SK-MEL-5 (cell line): ENCODE measurements around the gene YY1AP1. TPM values are rescaled to one million over a fixed set of nuclear protein-coding genes. Genes with fewer than 3 reads are reported as not detected.
"Not testable (repeated sequence)": the region's sequence is repeated elsewhere in the genome, so short reads cannot be mapped to it uniquely, and the experiment has no call there.

ENCODE experiments used
- DNase-seq: peaks from one replicate; pipeline ENCODE4 v3.0.0-alpha.2; 2016; ENCODE audit warnings: low read depth, low spot score
- in situ Hi-C: cut with HindIII; loops from 2 replicates; pipeline ENCODE4 v1.10.0; 2016; ENCODE audit warnings: low sequenced_read_pairs, high pct_unique_total_duplicates, low pct_unique_long_range_greater_than_20kb
- total RNA-seq: library from RNA; depleted of rRNA; stranded (reverse); fragments of >200 nt; shearing (Covaris generic); gene quantifications from 2 replicates; pipeline ENCODE4 v1.2.3, GENCODE V29; 2014

The YY1AP1 gene
- total RNA-seq, 1 experiment from 2014 or later: 26.2 TPM

DNA sequence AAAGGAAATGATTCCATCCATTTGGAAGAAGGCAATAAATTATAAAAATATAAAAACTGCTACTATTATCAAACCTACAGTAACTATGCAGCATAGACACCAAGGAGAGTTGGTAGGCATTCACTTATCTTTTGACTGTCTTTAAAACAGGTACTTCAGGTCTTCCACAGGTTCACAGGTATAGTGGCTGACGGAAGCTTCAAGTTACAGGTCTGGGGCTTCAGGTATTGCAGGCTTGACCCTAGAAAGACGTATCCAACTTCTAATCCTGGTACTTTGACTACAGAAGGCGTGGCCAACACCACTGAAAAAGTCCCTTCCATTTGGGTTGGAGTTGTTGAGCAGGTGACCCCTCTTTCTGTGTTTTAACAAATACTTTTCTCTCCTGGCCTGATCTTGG is 35.6 kb downstream of the YY1AP1 start:
- in situ Hi-C loops: no loop called here
- no peak for DNase-seq

DNA sequence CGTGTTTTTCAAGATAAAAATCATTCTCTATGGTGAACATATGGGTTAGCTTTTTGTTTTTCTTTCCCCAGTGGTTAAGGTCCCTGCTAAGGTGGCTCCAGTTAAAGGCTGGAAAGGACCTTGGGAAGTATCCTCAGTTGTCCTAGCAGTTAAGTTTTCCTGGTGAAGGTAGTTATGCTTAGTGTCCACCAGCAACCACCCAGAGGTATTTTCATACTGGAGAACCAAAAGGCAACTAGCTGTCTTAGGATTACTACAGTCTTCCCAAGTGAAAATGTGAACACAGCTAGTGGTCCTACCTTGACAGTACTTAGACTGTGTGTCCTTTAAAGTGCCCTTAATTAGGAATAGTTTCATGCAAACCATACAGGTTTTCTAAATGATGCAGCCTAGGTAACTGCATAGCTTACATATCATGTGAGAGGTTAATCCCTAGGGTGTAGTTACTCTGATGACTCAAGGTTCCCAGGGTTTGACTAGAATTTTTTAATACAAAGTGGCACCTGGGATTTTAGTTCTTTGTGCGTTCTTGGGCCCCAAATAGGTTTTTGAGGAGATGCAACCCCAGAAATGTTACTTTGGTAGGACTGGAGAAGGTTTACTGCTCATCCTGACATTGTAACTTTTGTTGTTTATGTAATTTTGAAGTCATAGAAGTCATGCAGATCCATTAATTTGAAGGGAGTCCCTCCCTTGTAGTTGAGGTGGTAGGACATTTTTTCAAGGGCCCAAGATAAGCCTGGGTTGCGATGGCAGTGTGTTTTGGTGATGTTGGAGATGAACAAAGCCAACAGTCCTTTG is 36.5 kb downstream of the YY1AP1 start:
- in situ Hi-C loops: no loop called here
- no peak for DNase-seq

- DNase-seq: no peak
- in situ Hi-C loops: no loop called here
These were observed 38.3 kb downstream of the YY1AP1 start for GRCh38 chr1:155650231-155650757.

DNA sequence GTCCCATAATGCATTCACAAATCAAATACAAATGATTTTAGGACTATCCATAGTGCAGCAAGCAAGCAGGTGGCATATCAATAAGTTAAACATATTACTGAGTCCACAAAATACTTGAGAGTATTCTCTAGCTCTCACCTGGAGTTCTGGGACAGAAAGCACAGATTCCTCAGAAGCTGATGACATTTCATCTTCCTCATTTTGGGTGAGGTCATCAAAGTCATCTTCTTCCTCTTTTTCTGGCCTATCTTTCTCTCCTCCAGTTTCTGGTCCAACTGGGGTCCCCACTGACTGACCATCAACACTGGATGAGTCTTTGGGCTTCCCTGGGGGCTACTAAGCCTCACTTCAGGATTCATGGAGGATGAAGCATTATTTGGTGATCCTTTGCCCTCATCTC is 38.9 kb downstream of the YY1AP1 start:
- in situ Hi-C loops: no loop called here
- DNase-seq: no peak

- peak; percentile 87 for DNase-seq
- in situ Hi-C loops: no loop called here
These were observed 40.1 kb downstream of the YY1AP1 start for GRCh38 chr1:155648207-155649147.

- in situ Hi-C loops: no loop called here
- peak; percentile 60 for DNase-seq
These were observed 42.3 kb downstream of the YY1AP1 start for GRCh38 chr1:155646307-155646706.

DNA sequence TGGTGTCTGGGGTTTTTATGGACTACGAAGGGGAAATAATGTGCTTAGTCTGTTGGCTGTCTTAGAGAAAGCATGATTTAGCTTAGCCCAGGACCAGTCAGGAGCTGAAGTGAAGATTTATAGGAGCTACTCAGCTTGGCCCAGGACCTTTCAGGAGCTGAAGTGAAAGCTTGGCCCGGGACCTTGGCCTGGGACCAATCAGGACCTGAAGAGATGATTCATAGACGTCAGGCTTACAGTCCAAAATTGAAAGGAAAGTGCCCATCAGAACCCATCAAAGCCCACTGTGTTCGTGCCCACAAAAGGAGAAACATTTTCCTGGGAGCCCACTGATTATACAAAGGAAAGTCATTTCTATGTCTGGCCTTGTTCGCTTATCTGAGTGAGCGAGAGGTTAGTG is 42.9 kb downstream of the YY1AP1 start:
- in situ Hi-C loops: no loop called here
- peak; percentile 28 for DNase-seq

GRCh38 chr1:155645034-155645598 is 43.5 kb downstream of the YY1AP1 start:
- DNase-seq: peak; percentile 29

GRCh38 chr1:155643230-155643629 is 45.3 kb downstream of the YY1AP1 start:
- no peak for DNase-seq
- in situ Hi-C loops: no loop called here

More at GRCh38 chr1:155645034-155645598, 43.5 kb downstream of the YY1AP1 start:
- in situ Hi-C loops: no loop called here

DNA sequence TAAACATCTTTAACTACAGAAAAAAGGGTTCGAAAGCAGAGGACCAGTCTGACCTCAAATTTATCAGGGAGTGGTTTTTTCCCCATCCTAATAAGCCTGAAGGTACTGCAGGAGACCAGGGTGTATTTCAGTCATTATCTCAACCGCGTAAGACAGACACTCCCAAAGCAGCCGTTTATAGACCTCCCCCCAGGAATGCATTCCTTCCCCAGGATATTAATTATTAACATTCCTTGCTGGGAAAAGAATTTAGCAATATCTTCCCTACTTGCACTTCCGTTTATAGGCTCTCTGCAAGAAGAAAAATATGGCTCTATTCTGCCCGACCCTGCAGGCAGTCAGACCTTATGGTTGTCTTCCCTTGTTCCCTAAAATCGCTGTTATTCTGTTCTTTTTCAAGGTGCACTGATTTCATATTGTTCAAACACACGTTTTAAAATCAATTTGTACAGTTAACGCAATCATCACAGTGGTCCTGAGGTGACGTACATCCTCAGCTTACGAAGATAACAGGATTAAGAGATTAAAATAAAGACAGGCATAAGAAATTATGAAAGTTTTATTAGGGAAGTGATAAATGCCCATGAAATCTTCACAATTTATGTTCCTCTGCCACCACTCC is 45.9 kb downstream of the YY1AP1 start:
- in situ Hi-C loops, DNase-seq: not testable (repeated sequence)

DNA sequence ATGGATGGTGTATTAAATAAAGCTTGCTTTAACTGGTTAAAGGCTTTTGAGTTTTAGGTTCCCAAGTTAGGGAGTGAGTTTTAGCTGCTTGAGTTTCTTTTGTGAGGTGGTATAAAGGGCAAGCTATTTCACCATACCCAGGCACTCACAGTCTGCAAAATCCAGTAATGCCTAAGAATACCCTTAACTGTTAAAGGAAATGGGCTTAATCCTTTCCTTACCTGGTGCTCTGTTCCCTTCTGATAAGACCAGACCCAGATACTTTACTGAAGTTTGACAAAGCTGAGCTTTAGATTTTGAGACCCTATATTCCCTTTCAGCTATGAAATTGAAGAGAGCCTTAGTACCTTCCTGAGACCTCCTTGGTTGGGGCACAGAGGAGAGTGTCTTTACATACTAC is 48.2 kb downstream of the YY1AP1 start:
- in situ Hi-C loops: no loop called here
- no peak for DNase-seq

DNA sequence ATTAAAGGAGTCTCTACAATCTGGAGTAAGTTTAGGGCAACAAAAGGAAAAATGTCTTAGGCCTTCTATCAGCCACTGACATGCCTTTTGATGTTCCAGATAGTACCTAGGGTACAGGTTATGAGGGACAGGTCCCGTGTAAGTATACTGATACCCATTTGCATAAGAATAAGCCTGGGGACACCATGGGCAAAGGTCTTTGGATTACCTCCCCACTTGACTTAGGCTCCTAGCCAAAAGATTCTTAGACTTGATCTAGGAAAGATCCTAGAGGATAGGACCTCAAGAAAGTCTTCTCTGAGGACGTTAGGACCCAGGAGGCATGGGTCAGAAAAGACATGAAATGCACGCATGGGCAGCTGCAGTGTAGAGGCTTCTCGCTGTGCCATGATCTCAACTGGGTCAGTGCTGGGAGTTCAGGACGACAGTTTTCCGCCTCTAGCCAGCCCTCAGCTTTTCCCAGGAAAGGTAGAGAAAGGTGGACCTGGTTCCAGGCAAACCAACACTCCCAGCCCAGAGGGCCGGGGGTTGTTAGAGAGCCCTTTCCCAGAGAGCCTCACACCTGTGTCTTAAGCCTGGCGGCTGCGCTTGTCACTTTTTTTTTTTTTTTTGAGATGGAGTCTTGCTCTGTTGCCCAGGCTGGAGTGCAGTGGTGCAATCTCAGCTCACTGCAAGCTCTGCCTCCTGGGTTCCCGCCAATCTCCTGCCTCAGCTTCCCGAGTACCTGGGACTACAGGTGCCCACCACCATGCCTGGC is 52.0 kb downstream of the YY1AP1 start:
- no peak for DNase-seq
- in situ Hi-C loops: no loop called here

DNA sequence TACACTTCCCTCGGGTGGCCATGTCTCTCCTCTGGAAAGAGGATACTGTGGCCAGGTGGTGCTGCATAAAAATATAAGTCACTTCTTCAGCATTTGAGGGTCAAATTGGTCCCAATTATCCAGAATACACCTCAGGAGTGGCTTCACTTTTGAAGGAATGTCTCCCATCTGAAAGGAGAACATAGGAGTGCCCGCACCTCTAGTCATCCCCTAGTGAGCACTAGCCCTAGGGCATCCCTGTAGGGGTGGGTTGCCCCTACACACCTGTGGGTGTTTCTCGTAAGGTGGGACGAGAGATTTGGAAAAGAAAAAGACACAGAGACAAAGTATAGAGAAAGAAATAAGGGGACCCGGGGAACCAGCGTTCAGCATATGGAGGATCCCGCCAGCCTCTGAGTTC is 62.1 kb downstream of the YY1AP1 start:
- DNase-seq, in situ Hi-C loops: not testable (repeated sequence)

GRCh38 chr1:155623357-155623756 is 65.2 kb downstream of the YY1AP1 start:
- in situ Hi-C loops: no loop called here
- no peak for DNase-seq

- DNase-seq: no peak
- in situ Hi-C loops: no loop called here
These were observed 66.4 kb downstream of the YY1AP1 start for GRCh38 chr1:155622191-155622590.

GRCh38 chr1:155613226-155613625 is 75.3 kb downstream of the YY1AP1 start:
- in situ Hi-C loops, DNase-seq: not testable (repeated sequence)

DNA sequence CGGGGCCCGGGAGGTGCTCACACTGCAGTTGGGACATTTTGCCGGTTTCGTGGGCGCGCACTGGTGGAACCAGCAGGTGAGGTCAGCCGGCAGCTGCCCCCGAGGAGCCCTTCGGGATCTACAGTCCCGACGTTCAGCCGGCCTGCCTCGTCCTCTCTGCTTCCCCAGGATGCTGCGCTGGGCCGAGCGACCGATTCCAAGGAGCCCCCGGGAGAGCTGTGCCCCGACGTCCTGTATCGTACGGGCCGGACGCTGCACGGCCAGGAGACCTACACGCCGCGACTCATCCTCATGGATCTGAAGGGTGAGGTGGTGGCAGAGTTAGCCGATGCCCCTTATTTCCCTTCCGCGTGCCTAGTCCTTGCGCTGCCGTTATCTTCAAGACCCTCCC is 78.3 kb downstream of the YY1AP1 start:
- DNase-seq, in situ Hi-C loops: not testable (repeated sequence)
